ENCODE data around the gene FAM83E.

GRCh38 chr19:48646001-48646721, 31.3 kb upstream of the FAM83E start, which contains the start of gene CA11:
- TF ChIP-seq E2F1 (CRISPR knock-in tag; IDR thresholded peaks at IDR 0.05) (no peak), NFYB (CRISPR knock-in tag; conservative IDR thresholded peaks at IDR 0.05; ENCODE audit: low read depth) (no peak; the same call in 1 of the 2 replicates), JUN (CRISPR knock-in tag; IDR thresholded peaks at IDR 0.05) (no peak), ZNF512 (CRISPR knock-in tag; IDR thresholded peaks at IDR 0.05; ENCODE audit: borderline replicate concordance) (no peak), TCF7 (CRISPR knock-in tag; IDR thresholded peaks at IDR 0.05; ENCODE audit: low read depth) (no peak), CREB1 (CRISPR knock-in tag; IDR thresholded peaks at IDR 0.05) (no peak), NR2C2 (CRISPR knock-in tag; IDR thresholded peaks at IDR 0.05) (no peak)
- TF ChIP-seq, protein P1, sequence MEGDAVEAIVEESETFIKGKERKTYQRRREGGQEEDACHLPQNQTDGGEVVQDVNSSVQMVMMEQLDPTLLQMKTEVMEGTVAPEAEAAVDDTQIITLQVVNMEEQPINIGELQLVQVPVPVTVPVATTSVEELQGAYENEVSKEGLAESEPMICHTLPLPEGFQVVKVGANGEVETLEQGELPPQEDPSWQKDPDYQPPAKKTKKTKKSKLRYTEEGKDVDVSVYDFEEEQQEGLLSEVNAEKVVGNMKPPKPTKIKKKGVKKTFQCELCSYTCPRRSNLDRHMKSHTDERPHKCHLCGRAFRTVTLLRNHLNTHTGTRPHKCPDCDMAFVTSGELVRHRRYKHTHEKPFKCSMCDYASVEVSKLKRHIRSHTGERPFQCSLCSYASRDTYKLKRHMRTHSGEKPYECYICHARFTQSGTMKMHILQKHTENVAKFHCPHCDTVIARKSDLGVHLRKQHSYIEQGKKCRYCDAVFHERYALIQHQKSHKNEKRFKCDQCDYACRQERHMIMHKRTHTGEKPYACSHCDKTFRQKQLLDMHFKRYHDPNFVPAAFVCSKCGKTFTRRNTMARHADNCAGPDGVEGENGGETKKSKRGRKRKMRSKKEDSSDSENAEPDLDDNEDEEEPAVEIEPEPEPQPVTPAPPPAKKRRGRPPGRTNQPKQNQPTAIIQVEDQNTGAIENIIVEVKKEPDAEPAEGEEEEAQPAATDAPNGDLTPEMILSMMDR (IDR thresholded peaks at IDR 0.05), result peak; percentile 72
- TF ChIP-seq, protein P2, sequence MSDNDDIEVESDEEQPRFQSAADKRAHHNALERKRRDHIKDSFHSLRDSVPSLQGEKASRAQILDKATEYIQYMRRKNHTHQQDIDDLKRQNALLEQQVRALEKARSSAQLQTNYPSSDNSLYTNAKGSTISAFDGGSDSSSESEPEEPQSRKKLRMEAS (CRISPR knock-in tag; IDR thresholded peaks at IDR 0.05), result peak; percentile 80
- TF ChIP-seq, protein P3, sequence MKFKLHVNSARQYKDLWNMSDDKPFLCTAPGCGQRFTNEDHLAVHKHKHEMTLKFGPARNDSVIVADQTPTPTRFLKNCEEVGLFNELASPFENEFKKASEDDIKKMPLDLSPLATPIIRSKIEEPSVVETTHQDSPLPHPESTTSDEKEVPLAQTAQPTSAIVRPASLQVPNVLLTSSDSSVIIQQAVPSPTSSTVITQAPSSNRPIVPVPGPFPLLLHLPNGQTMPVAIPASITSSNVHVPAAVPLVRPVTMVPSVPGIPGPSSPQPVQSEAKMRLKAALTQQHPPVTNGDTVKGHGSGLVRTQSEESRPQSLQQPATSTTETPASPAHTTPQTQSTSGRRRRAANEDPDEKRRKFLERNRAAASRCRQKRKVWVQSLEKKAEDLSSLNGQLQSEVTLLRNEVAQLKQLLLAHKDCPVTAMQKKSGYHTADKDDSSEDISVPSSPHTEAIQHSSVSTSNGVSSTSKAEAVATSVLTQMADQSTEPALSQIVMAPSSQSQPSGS (CRISPR knock-in tag; IDR thresholded peaks at IDR 0.05; ENCODE audit: borderline replicate concordance, low read depth), result no peak
